Hematopoietic multipotent progenitor cell treated with erythropoietin and hydrocortisone succinate and interleukin-3 and kit ligand, for 8 days (in vitro differentiated cells): ENCODE data around the gene TTLL9.
"Not testable (repeated sequence)": the region's sequence is repeated elsewhere in the genome, so short reads cannot be mapped to it uniquely, and the experiment has no call there.

Experiments
- DNase-seq: peaks from one replicate; pipeline ENCODE4 v3.0.0-alpha.2; 2015

The TTLL9 gene, protein sequence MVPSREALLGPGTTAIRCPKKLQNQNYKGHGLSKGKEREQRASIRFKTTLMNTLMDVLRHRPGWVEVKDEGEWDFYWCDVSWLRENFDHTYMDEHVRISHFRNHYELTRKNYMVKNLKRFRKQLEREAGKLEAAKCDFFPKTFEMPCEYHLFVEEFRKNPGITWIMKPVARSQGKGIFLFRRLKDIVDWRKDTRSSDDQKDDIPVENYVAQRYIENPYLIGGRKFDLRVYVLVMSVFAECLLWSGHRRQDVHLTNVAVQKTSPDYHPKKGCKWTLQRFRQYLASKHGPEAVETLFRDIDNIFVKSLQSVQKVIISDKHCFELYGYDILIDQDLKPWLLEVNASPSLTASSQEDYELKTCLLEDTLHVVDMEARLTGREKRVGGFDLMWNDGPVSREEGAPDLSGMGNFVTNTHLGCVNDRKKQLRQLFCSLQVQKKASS

DNA sequence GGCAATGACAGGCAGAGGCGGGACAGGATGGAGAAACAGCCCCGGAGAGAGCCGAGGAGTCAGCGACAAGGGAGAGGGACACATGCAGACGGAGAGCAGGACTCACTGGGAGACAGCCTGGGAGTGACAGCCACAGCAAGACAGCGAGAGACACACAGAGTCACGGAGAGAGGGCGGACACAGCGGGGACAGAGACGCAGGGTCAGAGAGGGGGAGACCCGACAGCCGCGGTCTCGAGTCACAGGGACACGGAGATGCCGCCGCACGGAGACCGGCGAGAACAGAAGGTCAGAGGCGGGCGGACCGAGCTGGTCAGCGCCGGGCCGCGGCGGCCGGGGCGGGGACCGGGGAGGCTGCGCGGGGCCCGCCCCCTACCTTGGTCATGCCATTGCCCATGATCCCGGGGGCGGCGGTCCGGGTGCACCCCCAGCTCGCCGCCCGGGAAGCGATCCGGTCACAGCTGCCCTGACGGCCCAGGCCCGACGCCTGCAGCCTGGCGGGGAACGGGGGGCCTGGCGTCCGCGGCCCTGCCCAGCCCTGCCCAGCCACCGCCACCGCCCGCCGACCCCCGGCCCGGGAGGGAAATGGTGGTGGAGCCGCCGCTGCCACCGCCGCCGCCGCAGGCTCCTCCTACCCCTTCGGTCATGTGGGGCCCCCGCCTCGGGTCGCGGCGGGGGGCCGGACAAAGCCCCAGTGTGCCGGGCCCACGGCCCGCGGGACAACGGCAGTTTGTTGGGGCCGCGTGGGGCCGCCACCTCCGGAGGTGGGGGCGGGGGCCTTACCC is at the start of gene TTLL9, which contains the start of gene DUSP15:
TTLL9 (plus strand) TSS at position 693 of the 784 bp plus-strand sequence. CDS start 493 bp downstream, outside the sequence.
DUSP15 (minus strand) TSS at position 586 of the 784 bp plus-strand sequence; CDS start at position 396, 190 bp downstream.
- no peak for DNase-seq

DNA sequence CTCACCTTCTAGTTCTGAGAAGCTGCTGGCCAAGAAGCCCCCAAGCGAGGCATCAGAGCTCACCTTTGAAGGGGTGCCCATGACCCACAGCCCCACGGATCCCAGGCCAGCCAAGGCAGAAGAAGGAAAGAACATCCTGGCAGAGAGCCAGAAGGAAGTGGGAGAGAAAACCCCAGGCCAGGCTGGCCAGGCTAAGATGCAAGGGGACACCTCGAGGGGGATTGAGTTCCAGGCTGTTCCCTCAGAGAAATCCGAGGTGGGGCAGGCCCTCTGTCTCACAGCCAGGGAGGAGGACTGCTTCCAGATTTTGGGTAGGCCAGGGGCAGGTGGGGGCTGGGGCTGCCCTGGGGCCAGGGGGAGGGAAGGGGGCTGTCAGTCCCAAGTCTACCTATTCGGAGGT is 49.0 kb upstream of the TTLL9 start:
- no peak for DNase-seq

DNA sequence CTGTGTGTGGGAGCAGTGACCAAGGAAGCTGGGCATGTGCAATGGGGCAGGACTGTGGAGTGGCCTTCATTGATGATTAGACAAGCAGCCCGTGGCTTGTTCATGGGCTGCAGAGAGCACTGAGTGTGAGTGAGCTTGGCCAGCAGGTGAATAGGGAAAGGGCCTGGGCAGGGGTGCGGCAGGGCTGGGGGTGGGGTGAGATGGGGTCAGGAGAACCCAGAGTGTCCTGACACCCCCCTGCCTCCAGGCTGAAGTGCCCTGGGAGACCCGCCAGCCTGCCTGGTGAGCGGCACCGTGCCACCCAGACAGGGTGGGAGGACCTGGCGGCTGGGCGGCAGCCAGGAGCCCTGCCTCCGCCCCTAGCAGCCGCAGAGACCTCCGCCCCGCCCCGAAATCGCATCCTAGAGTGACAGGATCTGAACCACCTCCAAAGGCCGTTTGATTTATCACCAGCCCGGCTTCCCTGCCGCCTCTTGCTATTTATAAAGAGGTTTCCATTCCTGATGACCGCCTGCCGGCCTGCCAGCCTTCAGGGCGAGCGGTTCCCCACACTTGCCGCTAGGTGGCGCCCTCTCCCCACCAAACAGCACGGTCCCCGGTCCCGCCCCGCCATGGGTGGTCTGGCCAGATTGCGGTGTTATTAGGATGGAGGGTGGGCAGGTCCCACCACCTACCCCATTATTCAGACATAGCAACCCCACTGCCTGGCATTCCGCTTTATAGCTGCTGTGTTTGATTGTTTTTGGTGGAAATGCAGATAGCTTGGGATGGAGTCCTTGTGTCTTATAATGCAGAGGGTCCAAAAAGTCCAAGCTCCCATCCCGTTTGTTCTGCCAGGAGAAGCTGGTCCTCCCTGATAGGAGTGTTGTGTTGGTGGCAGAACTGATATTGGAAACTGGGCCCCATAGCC is 47.8 kb upstream of the TTLL9 start:
- peak; percentile 65 for DNase-seq

DNA sequence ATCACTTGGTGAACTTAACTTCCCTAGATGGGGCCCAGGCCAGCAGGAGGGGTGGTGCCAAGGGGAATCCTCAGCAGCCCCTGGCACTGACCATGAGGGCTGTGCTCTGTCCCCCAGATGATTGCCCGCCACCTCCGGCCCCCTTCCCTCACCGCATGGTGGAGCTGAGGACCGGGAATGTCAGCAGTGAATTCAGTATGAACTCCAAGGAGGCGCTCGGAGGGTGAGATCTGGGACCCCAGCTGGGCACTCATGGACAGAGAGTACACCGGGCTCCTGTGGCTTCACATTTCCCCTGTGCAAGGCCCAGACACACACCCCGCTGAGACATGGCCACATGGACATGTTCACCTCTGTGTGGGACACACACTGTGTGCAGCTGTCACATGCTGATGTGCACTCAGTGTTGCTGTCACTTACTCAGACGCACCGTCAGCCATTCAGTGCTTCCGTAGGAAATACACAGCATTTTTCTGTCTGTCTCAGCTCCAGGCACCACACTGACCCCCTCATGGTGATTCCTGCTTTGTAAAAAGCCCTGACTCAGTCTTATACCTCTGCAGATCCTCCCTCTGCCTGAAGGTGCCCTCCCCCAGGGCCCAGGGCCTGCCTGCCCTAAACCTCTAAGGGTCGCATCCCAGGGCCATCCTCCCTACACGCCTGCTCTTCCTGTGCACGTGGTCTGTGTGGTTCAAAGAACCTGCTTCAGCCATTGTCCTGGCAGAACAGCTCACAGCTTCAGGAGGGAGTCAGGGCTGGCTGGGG is 46.9 kb upstream of the TTLL9 start:
- DNase-seq = no peak

DNA sequence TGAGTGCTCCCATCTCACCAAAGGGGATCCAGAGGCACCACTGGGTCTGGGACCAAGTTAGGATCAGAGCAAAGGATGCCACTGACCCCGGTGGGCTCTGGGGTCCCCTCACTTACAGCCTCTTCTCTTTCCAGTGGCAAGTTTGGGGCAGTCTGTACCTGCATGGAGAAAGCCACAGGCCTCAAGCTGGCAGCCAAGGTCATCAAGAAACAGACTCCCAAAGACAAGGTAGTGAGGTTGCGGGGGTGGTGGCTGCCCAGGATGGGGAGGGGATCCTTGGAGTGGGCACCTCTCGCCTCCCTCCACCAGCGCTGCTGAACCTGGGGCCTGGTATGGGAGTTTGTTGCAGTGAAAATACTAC is 46.3 kb upstream of the TTLL9 start:
- DNase-seq = no peak

DNA sequence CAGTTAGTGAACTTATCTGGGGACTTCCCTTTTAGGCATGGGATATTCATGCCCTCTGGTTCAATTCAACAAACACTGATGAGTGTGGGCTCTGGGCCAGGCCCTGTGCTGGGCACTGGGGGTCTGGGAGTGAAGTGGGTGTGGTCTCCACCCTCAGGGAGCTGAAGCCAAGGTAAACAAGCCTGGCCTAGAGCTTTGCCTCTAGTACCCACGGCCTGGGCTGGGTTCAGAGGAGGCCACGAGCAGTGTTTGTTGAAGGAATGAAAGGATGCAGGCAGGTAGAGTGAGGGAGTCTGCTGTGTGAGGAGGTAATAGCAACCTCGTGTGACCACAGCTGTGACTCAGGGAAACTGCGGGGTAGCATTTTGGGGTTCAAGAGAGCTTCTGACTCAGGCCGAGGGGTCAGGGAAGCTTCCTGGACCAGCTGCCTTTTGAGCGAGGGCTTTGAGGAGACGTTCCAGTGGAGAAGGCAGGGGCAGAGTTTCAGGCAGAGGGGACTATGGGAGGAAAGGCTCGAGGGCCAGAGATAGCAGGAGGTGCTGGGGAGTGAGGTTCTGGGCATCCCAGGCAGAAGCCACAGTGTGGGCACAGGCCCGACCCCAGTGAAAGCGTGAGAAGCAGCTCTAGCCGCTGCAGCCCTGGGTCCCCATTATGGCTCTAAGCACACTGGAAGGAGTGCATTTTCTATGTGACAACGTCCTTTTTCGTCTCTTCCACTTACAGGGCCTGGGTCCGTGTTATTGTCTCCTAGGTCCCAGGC is 45.7 kb upstream of the TTLL9 start:
- DNase-seq = no peak

DNA sequence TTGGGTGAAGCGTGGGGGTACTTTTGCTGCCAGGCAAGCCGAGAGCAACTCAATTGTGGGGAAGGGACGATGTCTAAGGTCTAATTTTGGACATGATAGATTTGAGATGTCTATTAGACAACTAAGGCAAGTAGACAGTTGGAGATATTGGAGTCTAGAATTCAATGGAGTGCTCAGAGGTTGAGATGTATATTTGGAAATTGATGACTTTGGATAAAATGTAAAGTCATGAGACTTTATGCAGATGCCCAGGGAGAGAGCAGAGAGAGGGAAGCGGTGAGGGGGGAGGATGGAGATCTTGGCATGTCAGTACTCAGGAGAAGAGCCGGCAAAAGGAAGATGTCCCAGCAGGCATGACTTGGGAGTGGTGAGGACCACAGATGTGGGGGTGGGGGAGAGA is 44.4 kb upstream of the TTLL9 start:
- DNase-seq = no peak

DNA sequence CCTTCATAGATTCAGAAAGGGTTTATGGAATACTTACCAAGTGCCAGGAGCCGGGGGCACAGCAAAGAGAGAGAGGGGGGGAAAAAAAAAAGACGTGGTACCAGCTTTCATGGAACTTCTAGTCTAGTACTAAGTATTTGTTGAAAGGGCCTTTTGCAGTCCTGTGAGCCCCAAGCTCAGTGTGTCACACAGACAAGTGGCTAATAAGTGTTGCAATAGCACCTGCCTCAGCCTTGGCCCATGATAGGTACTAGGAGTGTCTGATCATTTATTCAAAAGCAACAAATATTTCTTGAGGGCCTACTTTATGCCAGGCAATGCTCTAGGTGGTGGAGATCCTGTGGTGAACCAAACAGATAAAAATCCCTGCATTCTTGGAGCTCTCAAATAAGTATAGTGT is 43.4 kb upstream of the TTLL9 start:
- no peak for DNase-seq

DNA sequence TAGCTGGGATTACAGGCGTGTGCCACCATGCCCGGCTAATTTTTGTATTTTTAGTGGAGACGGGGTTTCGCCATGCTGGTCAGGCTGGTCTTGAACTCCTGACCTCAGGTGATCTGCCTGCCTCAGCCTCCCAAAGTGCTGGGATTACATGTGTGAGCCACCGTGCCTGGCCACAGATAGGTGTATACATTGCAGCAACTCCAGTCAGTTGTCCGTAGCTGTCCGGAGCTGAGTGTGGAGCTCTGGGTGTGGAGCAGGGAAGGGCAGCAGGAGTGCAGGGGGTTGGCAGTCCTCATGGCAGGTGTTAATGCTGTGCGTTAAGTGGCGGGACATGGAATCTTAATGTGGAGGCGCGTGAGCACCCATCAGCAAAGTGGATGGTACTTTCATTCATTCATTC is 42.4 kb upstream of the TTLL9 start:
- not testable (repeated sequence) for DNase-seq

DNA sequence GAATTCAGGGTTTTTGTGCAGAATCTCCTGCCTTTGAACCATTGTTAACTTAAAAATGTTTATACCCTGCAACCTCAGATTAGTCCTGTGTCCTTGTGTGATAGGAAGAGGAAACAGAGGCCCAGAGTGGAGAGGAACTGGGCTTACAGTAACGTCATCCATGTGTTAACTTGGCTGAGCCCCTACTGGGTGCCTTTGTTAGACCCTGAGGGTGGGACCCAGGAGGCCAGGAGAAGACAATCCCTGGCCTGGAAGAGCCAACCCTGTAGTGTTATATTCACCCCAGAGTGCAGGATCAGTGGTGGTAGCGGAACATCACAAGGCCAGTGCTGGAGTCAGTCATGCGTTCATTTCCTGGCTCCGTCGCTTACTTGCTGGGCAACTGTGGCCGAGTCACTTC is 40.7 kb upstream of the TTLL9 start:
- DNase-seq = no peak

DNA sequence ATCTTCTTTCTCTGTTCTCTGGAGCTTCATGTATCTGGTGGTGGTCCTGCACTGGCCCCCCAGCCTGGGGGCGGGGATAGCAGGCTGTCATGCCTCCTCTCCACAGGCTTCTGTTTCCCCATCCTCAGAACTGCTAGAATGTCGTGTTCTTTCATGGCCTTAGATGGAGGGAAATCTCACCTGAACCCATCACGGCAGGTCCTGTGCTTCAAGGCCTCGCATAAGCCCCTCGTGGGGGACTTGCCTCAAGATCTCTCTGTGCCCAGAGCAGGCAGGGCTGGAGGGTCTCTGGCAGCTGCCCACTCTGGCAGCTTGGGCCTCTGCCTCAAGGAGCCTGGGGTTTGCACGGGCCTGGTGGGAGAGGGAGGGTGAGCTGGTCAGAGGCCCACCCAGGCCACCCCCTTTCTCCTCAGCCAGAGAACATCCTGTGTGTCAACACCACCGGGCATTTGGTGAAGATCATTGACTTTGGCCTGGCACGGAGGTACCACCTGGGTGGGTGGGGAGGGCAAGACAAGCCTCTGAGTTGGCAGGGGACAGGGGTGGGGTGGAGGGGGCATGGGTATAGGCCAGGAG is 39.9 kb upstream of the TTLL9 start:
- DNase-seq = no peak

DNA sequence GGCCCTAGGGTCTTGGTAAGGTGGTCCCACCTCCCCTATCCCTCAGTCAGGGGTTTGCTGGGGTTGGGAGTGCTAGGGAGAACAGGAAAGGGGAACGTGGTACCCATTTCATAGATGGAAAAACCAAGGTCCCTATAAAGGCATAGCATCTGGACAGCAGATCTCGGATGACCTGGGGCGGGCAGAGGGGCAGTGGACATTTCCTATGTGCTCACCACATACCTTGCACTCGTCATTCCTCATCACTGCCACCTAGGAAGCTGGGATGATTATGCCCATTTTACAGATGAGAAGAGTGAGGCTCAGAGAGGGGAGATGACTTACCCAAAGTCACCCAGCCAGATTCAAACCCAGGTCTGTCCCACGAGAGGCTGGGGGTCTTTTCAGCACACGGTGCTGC is 39.2 kb upstream of the TTLL9 start:
- DNase-seq = no peak

DNA sequence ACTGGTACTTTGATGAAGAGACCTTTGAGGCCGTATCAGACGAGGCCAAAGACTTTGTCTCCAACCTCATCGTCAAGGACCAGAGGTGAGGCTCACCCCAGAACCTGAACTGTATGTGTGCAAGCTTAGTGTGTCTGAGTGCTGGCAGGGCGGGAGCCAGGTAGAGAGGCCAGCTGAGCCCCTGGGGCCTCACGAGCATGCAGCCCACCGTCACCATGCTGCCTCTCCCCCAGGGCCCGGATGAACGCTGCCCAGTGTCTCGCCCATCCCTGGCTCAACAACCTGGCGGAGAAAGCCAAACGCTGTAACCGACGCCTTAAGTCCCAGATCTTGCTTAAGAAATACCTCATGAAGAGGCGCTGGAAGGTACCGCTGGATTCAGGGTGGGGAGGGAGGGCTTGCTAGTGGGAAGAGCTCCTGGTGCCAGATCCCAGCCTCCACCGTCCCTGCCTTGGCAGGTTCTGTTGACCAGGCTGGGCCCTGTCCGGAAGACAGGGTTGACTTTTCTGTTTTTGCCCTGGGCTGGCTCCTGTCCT is 38.6 kb upstream of the TTLL9 start:
- DNase-seq = no peak

DNA sequence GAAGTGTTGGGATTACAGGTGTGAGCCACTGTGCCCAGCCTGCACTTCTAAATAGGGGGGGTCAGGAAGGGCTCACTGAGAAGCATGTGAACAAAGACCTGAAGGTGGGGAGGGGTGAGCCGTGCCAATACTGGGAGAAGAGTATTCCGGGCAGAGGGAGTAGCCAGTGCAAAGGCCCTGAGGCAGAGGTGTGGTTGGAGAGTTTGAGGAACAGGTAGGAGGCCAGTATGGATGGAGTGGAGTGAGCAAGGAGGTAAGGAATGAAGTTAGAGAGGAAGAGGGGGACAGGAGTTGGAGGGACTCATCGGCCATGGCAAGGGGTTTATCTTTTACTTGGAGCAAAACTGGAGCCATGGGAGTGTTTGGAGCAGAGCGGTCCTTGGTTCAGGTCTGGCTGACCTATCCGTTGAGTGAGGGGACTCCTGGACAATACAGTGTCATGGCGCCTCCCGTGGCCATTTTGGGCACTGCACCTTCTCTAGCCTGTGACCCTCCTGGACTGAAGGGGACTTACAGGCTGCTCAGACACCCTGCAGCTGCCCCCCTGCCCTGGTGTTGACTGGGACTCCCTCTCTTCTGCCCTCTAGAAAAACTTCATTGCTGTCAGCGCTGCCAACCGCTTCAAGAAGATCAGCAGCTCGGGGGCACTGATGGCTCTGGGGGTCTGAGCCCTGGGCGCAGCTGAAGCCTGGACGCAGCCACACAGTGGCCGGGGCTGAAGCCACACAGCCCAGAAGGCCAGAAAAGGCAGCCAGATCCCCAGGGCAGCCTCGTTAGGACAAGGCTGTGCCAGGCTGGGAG is 37.1 kb upstream of the TTLL9 start:
- peak; percentile 63 for DNase-seq

DNA sequence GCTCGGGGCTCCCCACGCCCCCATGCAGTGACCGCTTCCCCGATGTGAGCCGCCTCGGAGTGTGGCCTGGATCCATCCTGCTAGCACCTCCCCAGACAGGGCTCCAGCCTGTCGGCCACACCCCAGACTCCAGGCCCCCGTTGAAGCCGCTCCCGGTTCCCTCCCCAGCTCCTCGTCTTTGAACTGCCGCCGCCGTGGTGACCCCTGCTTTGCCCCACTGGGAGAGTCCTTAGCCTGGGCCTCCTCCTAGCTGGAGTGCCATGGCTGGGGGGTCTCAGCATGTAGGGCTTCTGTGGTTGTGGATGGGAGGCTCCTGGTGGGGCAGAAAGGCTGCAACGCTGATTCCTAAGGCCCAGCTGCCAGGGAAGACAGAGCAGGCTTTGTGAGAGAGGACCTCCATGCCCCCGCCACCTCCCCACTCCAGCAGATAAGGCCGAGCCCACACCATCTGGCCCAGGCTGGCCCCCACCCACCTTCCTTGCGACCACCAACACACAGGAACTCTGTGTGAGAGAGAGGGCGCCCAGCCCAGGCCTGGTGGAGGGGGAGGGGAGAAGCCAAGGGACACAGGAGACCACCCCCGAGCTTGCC is 36.4 kb upstream of the TTLL9 start:
- no peak for DNase-seq

DNA sequence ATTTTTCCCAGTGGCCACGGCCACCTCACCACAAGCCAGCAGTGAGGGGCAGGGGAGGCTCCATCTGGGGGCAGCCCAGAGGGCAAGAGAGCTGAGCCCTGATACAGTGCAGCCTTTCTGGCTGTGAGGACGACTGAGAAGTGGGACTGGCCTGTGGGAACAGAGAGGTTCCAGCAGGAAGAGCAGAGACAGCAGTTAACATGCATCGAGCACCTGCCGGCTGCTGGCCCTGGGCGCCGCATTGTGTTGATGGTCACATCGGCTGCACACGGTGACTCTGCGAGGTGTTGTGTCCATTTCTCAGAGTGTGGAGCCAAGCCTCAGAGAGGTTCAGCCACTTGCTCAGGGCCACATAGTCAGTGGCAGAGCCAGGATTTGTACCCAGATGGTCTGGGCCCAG is 34.9 kb upstream of the TTLL9 start:
- DNase-seq = no peak

DNA sequence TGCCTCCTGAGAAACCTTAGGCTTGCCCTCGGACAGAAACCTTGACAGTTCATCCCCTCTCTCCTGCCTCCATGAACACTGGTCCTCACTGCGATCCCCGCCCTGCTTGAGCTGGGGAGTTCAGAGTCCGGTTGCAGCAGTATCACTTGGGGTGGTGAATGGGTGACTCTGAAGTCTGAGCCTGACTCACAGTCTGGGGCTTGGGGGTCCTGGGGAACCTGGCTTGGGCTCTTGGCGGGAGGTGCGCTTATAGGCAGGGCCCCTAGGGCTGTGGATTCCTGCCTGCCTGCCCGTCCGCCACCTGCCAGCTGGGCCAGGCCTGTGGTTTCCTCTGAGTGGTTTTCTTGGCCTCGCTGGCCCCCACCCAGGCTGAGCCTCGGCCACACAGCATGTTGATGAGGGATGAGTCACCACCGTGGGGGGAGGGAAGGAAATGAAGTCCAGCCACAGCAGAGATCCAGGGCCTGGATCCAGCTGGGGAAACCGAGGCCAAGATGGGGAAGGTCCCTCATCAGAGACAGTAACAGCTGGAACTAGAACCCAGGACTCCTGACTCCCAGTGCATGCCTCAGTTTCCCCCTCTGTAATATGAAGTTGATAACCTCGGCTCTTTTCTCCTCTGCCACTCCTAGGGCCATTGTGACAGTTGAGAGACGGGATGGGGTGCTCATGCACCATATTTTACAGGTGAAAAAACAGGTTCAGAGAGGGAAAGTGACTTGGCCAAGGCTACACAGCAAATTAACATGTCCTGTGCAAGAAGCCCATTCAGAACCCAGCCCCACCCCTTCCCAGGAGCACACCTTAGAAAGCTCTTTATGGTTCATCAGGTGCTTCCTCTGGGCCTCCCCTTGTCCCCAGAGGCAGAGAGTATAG is 34.2 kb upstream of the TTLL9 start:
- DNase-seq = peak; percentile 78

DNA sequence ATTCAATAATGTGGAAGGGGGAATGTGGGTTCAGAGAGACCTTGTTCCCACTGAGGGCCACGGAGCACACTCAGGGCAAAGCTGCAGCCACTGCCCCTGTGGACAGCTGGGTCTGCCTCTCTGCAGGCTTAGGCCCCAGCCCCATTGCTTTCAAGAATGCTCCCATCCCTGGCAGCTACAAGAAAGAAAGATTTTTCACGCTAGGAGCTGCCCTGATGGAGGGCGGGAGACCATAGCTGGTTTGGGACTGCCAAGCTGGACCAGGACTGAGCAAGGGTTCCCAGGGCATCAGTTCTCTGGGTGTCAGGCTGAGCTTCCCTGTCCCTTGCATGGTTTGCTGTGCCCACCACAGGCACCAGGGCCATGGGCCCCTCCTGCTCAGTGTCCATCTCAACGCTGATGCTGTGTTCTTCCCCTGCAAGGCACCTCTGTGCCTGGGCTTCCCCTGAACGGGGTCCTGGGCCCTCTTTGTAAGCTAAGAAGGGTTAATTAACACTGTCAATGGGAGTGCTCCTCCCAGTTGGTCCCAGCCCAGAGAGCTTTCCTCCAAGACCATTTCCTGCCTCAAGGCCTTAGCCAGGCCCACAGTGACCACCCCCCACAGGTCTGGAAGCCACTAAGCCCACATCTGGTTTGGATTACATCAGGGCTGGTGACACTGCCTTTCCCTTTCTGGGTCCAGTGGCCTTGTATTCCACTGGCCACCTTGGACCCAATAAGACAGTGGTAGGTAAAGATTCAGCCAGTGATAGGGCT is 33.4 kb upstream of the TTLL9 start:
- no peak for DNase-seq
